K562 (cell line): Measurements from ENCODE around the gene TOM1L2. TPM values are rescaled to one million over a fixed set of nuclear protein-coding genes. Genes with fewer than 3 reads are reported as not detected.

ENCODE experiments used
- AFF4 ChIP-seq: sonication (generic); formaldehyde crosslinking; IDR thresholded peaks from 2 replicates; pipeline ENCODE4 v1.8.0; 2023; ENCODE audit warnings: mild to moderate bottlenecking, missing genetic modification reagents
- CBFA2T3 ChIP-seq: fragments of 450-650 bp; IDR thresholded peaks from 2 replicates; pipeline ENCODE4 v1.6.1; 2017
- CC2D1A ChIP-seq: fragments of 450-650 bp; IDR thresholded peaks from 2 replicates; pipeline ENCODE4 v1.6.1; 2017; ENCODE audit warnings: mild to moderate bottlenecking
- ILF3 ChIP-seq: fragments of 450-650 bp; IDR thresholded peaks from 2 replicates; pipeline ENCODE4 v1.6.1; 2018; ENCODE audit warnings: antibody characterized with exemption, mild to moderate bottlenecking, moderate library complexity, borderline replicate concordance
- KHSRP ChIP-seq: fragments of 450-650 bp; IDR thresholded peaks from 2 replicates; pipeline ENCODE4 v1.6.1; 2017
- MLLT1 ChIP-seq, 2 experiments: fragments of 450-650 bp; IDR thresholded peaks; 2 replicates each; pipeline ENCODE4 v1.6.1; 2016
- NBN ChIP-seq: fragments of 450-650 bp; IDR thresholded peaks from 2 replicates; pipeline ENCODE4 v1.6.1; 2016; ENCODE audit warnings: low read depth, mild to moderate bottlenecking
- NCOA4 ChIP-seq: fragments of 450-650 bp; IDR thresholded peaks from 2 replicates; pipeline ENCODE4 v1.6.1; 2018; ENCODE audit warnings: mild to moderate bottlenecking; ENCODE audit not compliant: partially characterized antibody
- NR0B1 ChIP-seq: fragments of 450-650 bp; IDR thresholded peaks from one replicate; pipeline ENCODE4 v1.6.1; 2018; ENCODE audit warnings: mild to moderate bottlenecking, moderate library complexity; ENCODE audit not compliant: partially characterized antibody
- PHTF2 ChIP-seq: fragments of 250-450 bp; sonication (Bioruptor Pico); IDR thresholded peaks from 2 replicates; pipeline ENCODE4 v1.5.0; 2021; ENCODE audit warnings: mild to moderate bottlenecking
- PRPF4 ChIP-seq: fragments of 200-400 bp; formaldehyde crosslinking; IDR thresholded peaks from one replicate; pipeline ENCODE4 v1.6.1; 2017; ENCODE audit warnings: low read length, low read depth, mild to moderate bottlenecking; ENCODE audit not compliant: insufficient read depth, poor library complexity, severe bottlenecking
- PURB ChIP-seq: sonication (generic); formaldehyde crosslinking; IDR thresholded peaks from 2 replicates; pipeline ENCODE4 v1.9.0; 2021; ENCODE audit warnings: low read depth, mild to moderate bottlenecking, missing genetic modification reagents
- RBM22 ChIP-seq: fragments of 200-400 bp; formaldehyde crosslinking; IDR thresholded peaks from 2 replicates; pipeline ENCODE4 v1.6.1; 2018; ENCODE audit warnings: low read length, low read depth; ENCODE audit not compliant: poor library complexity, severe bottlenecking
- SAFB ChIP-seq: fragments of 200-400 bp; formaldehyde crosslinking; IDR thresholded peaks from 2 replicates; pipeline ENCODE4 v1.6.1; 2017; ENCODE audit warnings: low read depth, low read length, borderline replicate concordance
- ZBTB33 ChIP-seq: sonication (generic); formaldehyde crosslinking; IDR thresholded peaks from 2 replicates; pipeline ENCODE4 v1.8.1; 2023; ENCODE audit warnings: mild to moderate bottlenecking, missing genetic modification reagents
- ZKSCAN1 ChIP-seq: fragments of 150-350 bp; IDR thresholded peaks from 2 replicates; pipeline ENCODE4 v1.6.1; 2016; ENCODE audit warnings: low read depth, low read length
- ZNF140 ChIP-seq: fragments of 250-450 bp; sonication (Bioruptor Pico); IDR thresholded peaks from 2 replicates; pipeline ENCODE4 v1.8.0; 2021; ENCODE audit warnings: moderate library complexity, mild to moderate bottlenecking, inconsistent platforms
- ZNF79 ChIP-seq: fragments of 250-450 bp; sonication (Bioruptor Pico); IDR thresholded peaks from 2 replicates; pipeline ENCODE4 v1.4.0; 2020; ENCODE audit warnings: low read depth, mild to moderate bottlenecking, moderate library complexity
- polyA plus RNA-seq, 8 experiments: library from polyadenylated mRNA; depleted of rRNA in 4 of 8; stranded (reverse) in 5 of 8; unstranded in 3 of 8; fragments of >200 nt; fragmentation: Nextera tagmentation in 2 of 8; fragmentation: Illumina TruSeq in 1 of 8; extraction: Ambion mirVana in 2 of 8; extraction: Trizol in 1 of 8; gene quantifications; 2 replicates each; pipeline versions ENCODE4 v1.2.1 to v1.2.3, GENCODE V29; 2011 to 2014; ENCODE audit warnings: inconsistent platforms in 1 of 8, missing spikeins in 1 of 8
- total RNA-seq, 7 experiments: library from RNA; depleted of rRNA in 6 of 7; stranded (reverse); fragments of >200 nt in 6 of 7; fragmentation: Illumina TruSeq in 2 of 7; extraction: Trizol in 2 of 7; gene quantifications; 2 replicates each; pipeline versions ENCODE4 v1.2.1 to v1.2.3, GENCODE V29; 2011 to 2021; ENCODE audit warnings: low replicate concordance in 1 of 7
- TF ChIP-seq, protein P1 (sequence below): fragments of 250-450 bp; sonication (Bioruptor Pico); IDR thresholded peaks from 2 replicates; pipeline ENCODE4 v1.4.0; 2020; ENCODE audit warnings: mild to moderate bottlenecking

TOM1L2 gene
- total and polyA plus RNA-seq, 9 of the 15 experiments (the other 6 are each of a cell fraction or from before 2014, with no cell fraction given) = 0.07 to 6.0 (median 2.5) TPM

GRCh38 chr17:17836250-17836817, 135.9 kb downstream of the TOM1L2 start (continued):
- peak; percentile 98 for TF ChIP-seq AFF4 (CRISPR knock-in tag)
- TF ChIP-seq ILF3 = no peak; the same call in 1 of the 2 replicates
- TF ChIP-seq ZBTB33 (CRISPR knock-in tag) = no peak
- TF ChIP-seq NCOA4 = no peak
- no peak for TF ChIP-seq CC2D1A
- TF ChIP-seq CBFA2T3 = no peak
- TF ChIP-seq PHTF2 (CRISPR knock-in tag) = no peak
- no peak for TF ChIP-seq ZKSCAN1
- TF ChIP-seq, protein P1, sequence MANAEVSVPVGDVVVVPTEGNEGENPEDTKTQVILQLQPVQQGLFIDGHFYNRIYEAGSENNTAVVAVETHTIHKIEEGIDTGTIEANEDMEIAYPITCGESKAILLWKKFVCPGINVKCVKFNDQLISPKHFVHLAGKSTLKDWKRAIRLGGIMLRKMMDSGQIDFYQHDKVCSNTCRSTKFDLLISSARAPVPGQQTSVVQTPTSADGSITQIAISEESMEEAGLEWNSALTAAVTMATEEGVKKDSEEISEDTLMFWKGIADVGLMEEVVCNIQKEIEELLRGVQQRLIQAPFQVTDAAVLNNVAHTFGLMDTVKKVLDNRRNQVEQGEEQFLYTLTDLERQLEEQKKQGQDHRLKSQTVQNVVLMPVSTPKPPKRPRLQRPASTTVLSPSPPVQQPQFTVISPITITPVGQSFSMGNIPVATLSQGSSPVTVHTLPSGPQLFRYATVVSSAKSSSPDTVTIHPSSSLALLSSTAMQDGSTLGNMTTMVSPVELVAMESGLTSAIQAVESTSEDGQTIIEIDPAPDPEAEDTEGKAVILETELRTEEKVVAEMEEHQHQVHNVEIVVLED (CRISPR knock-in tag) = no peak
- TF ChIP-seq ZNF79 (CRISPR knock-in tag) = no peak
- TF ChIP-seq ZNF140 (CRISPR knock-in tag) = no peak
- no peak for TF ChIP-seq PURB
- peak; percentile 36 for TF ChIP-seq PRPF4
- no peak for TF ChIP-seq SAFB
- TF ChIP-seq RBM22 = no peak
- TF ChIP-seq MLLT1 (IDR thresholded peaks at IDR 0.05) = peak in 1 of 2 experiments; percentile 74; a peak in 2 of 4 replicates
- TF ChIP-seq NBN = no peak
- no peak for TF ChIP-seq NR0B1
- TF ChIP-seq KHSRP = no peak
